HT1080 (cell line): ENCODE results near the gene SFTPA1. TPM values are rescaled to one million over a fixed set of nuclear protein-coding genes. Genes with fewer than 3 reads are reported as not detected.
"Not testable (repeated sequence)": the region's sequence is repeated elsewhere in the genome, so short reads cannot be mapped to it uniquely, and the experiment has no call there.

Experiments used
- DNase-seq: peaks from one replicate; pipeline ENCODE4 v3.0.0-alpha.2; 2015; ENCODE audit warnings: low read depth
- total RNA-seq: library from RNA; depleted of rRNA; stranded (reverse); fragments of >200 nt; shearing (Covaris generic); gene quantifications from 2 replicates; pipeline ENCODE4 v1.2.3, GENCODE V29; 2014; rRNA removed

Gene SFTPA1
- total RNA-seq, 1 experiment from 2014 or later, result not detected

DNA sequence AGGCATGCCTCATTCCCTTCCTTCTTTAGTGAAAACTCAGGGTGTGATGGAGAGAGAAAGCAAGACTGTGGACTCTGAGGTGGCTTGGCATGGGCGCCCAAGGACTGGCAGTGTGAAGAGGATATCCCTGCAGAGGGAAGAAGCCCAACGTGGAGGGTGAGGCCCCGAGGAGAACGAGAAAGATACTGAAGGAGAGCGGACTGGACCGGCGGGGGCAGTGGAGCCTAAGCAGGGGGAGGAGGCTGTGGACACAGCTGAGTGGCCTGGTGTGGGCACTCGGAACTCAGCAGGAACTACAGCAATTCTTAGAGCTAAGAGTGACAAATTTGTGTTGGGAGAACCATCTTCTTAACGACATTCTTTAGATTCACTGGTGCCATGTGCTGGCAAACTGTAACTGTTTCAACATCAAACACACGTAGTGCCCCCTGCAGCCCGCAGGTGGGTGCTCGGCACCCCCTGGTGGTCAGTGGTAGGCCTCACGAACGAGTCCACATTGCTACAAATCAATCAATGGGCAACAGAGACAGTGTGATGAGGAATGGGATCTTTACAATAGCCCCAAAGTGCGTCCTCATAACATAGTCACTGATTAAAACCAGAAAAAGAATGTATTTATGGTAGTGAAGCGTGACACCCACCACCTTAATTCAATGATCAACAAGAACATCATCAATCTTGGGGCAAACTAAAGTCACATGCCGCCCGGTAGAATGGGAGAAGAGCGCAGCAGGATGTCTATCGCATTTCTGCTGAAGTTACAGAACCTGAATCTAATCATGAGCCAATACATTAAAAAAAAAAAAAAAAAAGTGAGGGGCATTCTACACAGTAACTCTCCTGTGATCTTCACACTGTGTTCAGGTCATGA lies 2.0 kb upstream of the SFTPA1 start:
- peak; percentile 31 for DNase-seq

DNA sequence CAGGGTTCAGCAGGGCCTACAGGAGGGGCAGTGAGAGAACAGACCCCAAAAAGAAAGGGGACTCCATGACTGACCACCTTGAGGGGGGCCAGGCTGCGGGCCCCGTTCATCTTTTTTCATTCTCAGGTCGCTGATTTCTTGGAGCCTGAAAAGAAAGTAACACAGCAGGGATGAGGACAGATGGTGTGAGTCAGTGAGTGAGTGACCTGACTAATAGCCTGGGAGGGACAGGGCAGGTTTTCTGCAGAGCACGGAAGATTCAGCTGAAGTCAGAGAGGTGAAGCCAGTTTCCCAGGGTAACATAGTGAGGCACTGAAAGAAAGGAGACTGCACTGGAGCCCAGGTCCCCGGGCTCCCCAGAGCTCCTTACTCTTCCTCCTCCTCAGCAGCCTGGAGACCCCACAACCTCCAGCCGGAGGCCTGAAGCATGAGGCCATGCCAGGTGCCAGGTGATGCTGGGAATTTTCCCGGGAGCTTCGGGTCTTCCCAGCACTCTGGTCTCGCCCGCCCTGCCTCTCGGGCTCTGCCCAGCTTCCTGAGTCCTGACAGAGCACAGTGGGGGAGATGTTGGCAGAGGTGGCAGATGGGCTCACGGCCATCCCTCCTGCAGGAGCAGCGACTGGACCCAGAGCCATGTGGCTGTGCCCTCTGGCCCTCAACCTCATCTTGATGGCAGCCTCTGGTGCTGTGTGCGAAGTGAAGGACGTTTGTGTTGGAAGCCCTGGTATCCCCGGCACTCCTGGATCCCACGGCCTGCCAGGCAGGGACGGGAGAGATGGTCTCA lies 646 bp downstream of the SFTPA1 start:
- peak; percentile 44 for DNase-seq

DNA sequence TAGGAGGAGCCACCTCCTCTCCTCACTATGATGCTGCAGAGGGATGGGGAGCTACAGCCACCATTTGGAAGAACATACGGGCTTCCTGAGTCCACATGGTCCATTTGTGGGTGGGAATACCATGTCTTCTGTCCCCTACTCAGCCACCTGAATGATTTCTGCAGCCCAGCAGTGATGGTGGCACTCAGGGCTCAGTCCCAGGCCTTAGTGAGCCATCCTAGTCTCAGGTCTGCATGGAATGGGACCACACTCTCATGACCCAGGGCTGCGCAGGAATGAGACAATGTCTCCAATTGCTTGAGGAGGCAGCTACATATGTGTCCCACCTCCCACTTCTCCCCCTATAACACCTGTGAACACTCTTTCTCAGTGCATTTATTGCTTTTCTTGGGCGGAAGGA lies 4.8 kb downstream of the SFTPA1 start:
- no peak for DNase-seq

DNA sequence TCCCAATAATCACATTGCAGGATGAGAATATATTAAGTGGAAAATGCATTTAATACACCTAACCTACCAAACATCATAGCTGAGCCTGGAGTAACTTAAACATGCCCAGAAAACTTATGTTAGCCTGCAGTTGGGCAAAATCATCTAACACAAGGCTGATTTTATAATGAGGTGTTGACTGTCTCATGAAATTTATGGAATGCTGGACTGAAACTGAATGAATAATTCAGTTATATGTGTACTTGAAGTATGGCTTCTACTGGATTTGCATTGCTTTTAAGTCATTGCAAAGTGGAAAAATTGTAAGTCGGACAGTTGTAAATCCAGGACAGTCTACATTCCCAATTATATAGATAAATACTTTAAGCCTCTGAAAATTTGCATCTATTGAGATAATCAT lies 5.4 kb downstream of the SFTPA1 start:
- no peak for DNase-seq

DNA sequence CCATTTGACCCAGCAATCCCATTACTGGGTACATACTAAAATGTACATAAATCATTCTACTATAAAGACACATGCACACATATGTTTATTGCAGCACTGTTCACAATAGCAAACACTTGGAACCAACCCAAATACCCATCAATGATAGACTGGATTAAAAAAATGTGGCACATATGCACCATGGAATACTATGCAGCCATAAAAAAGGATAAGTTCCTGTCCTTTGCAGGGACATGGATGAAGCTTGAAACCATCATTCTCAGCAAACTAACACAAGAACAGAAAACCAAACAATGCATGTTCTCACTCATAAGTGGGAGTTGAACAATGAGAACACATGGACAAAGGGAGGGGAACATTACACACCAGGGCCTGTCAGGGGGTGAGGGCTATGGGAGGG lies 12.9 kb downstream of the SFTPA1 start:
- not testable (repeated sequence) for DNase-seq

DNA sequence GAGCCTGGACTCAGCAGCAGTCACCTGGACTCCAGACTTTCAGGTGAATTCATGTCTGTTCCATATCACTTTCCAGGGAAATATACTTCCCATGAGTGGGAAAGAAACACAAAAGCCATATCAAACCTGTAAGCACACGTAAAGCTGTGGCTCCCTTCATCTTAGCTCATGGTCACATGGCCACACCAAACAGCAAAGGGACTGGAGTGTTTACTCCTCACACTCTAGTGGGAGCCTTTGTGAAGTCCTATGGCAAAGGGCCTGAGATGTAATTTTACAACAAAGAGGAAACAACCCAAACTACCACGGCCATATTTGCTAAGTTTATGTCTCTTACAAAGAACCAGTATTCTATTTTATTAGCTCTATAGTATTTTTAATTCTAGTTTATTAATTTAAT lies 16.3 kb downstream of the SFTPA1 start:
- DNase-seq, result no peak

DNA sequence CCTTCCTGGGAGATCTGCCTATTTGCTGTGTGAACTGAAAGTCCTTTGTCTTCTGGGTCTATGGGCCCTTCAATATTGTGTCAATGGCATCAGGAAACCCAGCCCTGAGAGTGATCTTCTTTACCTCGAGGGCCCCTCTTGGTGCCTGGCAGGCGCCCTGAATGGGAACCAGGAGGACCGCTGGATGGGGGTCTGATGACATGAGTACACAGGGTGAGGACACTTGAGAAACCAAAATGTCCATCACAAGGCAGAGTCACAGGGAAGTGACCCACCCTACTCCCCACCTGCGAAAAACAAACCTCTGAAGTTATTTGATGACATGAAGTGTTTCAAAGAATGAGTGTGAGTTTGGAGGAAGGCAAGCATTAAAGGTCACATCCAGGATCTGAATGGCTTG lies 17.3 kb downstream of the SFTPA1 start:
- no peak for DNase-seq

DNA sequence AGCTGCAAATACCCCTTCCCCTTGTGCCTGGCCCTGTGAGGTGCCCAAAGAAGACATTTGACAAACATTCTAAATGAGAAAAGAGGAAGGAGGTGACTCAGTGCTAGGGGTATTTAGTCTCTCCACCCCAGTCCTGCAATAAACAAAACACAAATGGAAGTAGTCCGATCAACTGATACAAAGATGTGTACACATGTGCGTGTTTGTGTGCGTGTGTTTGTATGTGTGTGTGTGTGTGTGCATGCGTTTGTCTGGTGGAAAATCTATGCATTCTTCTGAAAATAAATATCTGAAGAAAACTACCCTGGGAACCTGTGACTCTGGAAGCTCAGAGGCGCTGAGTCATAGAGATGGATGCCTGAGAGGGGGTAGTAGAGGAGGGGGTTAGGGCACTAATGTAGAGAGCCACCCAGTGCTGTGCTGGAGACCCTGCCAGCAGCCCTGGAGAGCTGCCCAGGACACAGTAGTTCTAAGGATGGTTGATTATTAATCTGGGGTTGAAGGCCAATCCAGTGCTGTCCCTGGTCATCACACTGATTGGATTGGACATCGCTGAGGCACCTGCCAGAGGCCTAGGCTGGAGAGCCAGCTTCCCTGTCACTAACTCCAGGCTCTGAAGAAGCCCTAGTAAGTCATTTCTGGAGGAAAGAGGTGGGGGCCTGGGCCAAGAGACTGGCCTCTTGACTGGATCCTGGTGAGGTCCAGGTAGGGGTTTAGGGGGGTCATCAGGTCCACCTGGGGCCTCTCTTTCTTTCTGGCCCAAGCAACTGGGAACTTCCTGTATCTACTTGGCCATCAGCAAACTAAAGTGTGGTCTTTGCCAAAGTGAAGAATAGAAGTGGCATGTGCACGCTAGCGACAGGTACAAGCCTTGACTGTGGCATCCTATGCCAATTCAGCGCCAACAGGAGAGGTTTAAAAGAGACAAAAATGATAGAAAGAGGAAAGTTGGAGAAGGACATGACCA lies 18.5 kb downstream of the SFTPA1 start:
- peak; percentile 29 for DNase-seq

DNA sequence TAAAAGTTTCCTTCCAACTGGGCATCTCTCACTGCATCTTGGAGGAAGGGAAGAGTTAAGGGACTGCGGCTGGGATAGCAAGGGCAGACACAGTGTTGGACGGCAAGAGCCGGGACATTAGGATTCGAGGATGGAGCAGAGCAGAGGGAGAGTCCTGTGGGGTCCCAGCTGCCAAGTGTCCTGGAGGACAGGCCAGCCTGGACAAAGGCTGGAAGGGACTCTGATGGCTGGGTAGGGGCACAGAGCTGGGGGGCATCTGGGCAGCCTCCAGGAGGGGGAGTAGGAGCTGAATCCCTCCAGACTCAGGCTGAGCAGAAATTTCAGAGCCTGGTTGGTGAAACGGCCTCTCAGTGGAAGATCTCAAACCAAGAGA lies 19.2 kb downstream of the SFTPA1 start:
- no peak for DNase-seq

DNA sequence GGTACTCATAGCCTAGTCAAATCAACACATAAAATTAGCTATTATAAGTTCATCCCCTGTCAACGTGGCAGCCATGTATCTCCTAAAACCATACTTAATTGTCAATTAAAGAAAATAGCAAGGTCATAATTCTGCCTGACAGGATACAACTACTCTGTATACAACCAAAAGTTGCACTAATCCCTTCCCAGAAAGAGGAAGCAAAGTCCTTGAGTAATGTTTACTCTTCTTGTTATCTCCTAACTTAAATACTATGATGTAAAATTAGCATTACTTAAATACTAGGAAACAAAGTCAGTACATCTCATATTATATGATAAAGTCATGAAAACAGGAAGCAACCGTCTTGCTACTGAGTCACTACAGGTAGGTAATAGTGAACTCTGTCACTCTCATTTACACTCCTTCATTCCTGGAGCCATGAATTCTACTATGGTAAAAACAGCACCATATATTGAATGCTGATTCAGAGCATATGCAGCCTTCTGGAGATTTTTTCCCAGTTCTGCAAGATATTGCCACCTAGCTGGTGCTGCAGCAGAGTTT lies 26.0 kb downstream of the SFTPA1 start:
- not testable (repeated sequence) for DNase-seq

DNA sequence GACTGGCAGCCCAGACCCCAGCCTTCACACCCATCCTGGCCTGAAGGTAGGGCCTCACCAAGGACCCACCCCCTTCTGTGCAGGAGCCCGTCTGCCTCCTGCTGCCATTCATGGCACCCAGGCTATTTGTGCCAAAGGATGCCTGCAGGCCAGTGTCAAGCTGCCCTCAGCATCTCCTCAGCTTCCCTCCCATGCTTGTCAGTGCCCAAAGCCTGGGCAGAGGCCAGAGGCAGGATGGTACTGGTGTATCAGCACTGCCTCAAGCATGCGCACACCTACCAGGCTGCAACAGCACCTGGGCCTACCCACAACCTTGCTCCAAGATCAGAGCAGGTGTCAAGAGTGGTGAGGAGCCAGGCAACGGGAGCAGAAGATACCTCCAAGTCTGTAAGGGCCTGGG lies 27.6 kb downstream of the SFTPA1 start:
- no peak for DNase-seq

DNA sequence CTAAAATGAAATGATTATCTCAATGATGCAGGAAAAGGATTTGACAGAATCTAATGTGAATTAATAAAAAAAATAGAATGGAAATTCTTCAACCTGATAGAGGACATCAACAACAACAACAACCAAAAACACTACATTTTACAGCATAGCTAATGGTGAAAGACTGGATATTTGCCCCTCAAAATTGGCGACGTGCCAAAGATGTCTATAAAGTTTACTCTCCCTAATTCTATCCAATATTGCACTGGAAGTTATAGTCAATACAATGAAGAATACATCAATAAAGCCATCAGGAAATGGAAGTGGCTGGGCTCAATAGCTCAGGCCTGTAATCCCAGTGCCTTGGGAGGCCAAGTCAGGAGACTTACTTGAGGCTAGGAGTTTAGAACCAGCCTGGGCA lies 42.0 kb downstream of the SFTPA1 start:
- DNase-seq, result not testable (repeated sequence)

DNA sequence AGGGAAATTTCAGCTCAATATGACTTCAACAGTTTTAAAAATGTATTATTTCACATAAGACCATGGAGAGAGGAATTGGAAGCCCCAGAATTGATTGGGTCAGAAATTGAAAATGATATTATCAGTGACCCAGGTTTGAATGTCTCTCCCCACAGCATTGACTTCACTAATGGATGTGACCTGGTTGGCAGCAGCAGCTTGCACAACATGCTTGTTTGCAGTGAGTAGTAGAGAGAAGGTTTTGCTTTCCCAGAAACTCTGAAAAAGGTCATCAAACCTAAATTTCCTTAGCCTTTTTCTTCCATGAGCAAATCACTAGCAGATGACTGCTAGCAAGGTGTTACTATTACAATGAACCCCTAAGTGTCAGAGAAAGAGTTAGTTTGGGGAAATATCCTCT lies 52.5 kb downstream of the SFTPA1 start:
- not testable (repeated sequence) for DNase-seq

DNA sequence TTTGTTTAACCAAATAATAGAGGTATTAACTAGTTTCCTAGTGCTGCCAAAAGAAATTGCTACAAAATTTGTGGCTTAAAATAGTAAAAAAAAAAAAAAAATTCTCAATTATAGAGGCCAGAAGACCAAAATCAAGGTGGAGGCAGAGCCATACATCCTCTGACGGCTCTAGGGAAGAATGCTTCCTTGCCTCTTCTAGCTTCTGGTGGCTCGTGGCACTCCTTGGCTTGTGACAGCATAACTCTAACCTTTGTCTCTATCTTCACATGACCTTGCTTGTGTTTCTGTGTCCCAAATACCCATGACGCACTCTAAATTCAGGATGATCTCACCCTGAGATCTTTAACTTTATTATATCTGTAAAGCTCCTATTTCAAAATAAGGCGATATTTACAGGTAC lies 53.9 kb downstream of the SFTPA1 start:
- not testable (repeated sequence) for DNase-seq

Other genes starting within 250 kb of the SFTPA1 start
- gene ZCCHC24, start 165.3 kb upstream of the SFTPA1 start, total RNA-seq, result 6.4 and 9.4 TPM in 2 replicates
- 0.94 and 1.0 TPM in 2 replicates for gene EIF5AL1, start 98.4 kb upstream of the SFTPA1 start, total RNA-seq
- gene SFTPA2, start 50.5 kb upstream of the SFTPA1 start, total RNA-seq, result not detected in 2 replicates
- 0.03 TPM in 1 of 2 replicates, not detected in the other for gene NUTM2B, start 92.3 kb downstream of the SFTPA1 start, total RNA-seq
- gene NUTM2E, start 215.8 kb downstream of the SFTPA1 start, total RNA-seq, result not detected in 2 replicates